Fibroblast of lung (primary cell): ENCODE measurements around the gene WT1. TPM values are rescaled to one million over a fixed set of nuclear protein-coding genes. Genes with fewer than 3 reads are reported as not detected.
A peak's percentile ranks its signal among the peaks of the same experiment; 100 is the strongest.

Source experiments
- DNase-seq, 2 donors: peaks; one replicate each; pipeline versions ENCODE4 v3.0.0 to v3.0.0-alpha.2; 2010; ENCODE audit warnings: low read depth in 2 of 2
- H2AFZ ChIP-seq: 2 replicates; pipeline ENCODE4 v1.5.1; 2012; ENCODE audit warnings: low read length, control low read depth, inconsistent platforms
- H3K27ac ChIP-seq: 2 replicates; pipeline ENCODE4 v1.5.1; 2011; ENCODE audit warnings: low read length, control low read depth; ENCODE audit not compliant: insufficient read depth
- H3K27me3 ChIP-seq: 2 replicates; pipeline ENCODE4 v1.5.1; 2011; ENCODE audit warnings: mild to moderate bottlenecking, low read length; ENCODE audit not compliant: control insufficient read depth, insufficient read depth
- H3K36me3 ChIP-seq: 2 replicates; pipeline ENCODE4 v1.5.1; 2011; ENCODE audit warnings: low read length; ENCODE audit not compliant: control insufficient read depth, insufficient read depth
- H3K4me1 ChIP-seq: 2 replicates; pipeline ENCODE4 v1.5.1; 2011; ENCODE audit warnings: low read length; ENCODE audit not compliant: control insufficient read depth, insufficient read depth; ENCODE audit errors: extremely low read depth
- H3K4me2 ChIP-seq: 2 replicates; pipeline ENCODE4 v1.5.1; 2011; ENCODE audit warnings: low read length, control low read depth; ENCODE audit not compliant: insufficient read depth; ENCODE audit errors: extremely low read depth
- H3K4me3 ChIP-seq, 4 experiments: fragments of 200-600 bp in 1 of 4; sonication (generic) in 1 of 4; replicated peaks in 1 of 4; 2 replicates each; pipeline ENCODE4 v1.5.1; 2011 to 2016; ENCODE audit warnings: low read length in 4 of 4, low read depth in 3 of 4, mild to moderate bottlenecking in 3 of 4, control low read depth in 2 of 4, inconsistent platforms in 1 of 4, mixed read lengths in 1 of 4; ENCODE audit not compliant: insufficient read depth in 1 of 4; ENCODE audit errors: control extremely low read depth in 1 of 4
- H3K79me2 ChIP-seq: 2 replicates; pipeline ENCODE4 v1.5.1; 2012; ENCODE audit warnings: mild to moderate bottlenecking, low read length, inconsistent platforms; ENCODE audit not compliant: control insufficient read depth, insufficient read depth
- H3K9ac ChIP-seq: 2 replicates; pipeline ENCODE4 v1.5.1; 2011; ENCODE audit warnings: mild to moderate bottlenecking, low read length, control low read depth; ENCODE audit not compliant: insufficient read depth
- H3K9me3 ChIP-seq: 2 replicates; pipeline ENCODE4 v1.5.1; 2012; ENCODE audit warnings: low read depth, low read length; ENCODE audit not compliant: control insufficient read depth, insufficient read depth
- H4K20me1 ChIP-seq: 2 replicates; pipeline ENCODE4 v1.5.1; 2011; ENCODE audit warnings: low read length; ENCODE audit not compliant: control insufficient read depth, insufficient read depth; ENCODE audit errors: extremely low read depth
- CTCF ChIP-seq, 2 donors: IDR thresholded peaks in 1 of 2; conservative IDR thresholded peaks in 1 of 2; 1 replicate in 1 of 2; 2 replicates in 1 of 2; pipeline ENCODE4 v1.5.1; 2011 to 2012; ENCODE audit warnings: low read length in 2 of 2, control low read depth in 1 of 2, inconsistent platforms in 1 of 2, low read depth in 1 of 2, mild to moderate bottlenecking in 1 of 2
- EZH2 ChIP-seq: IDR thresholded peaks from 2 replicates; pipeline ENCODE4 v1.5.1; 2012; ENCODE audit warnings: low read length, control low read depth, mild to moderate bottlenecking; ENCODE audit errors: missing control alignments
- polyA plus RNA-seq, 2 donors: library from polyadenylated mRNA; depleted of rRNA in 1 of 2; stranded (reverse) in 1 of 2; unstranded in 1 of 2; fragments of >200 nt; gene quantifications; 2 replicates each; pipeline ENCODE4 v1.2.1, GENCODE V29; 2011 to 2012; ENCODE audit warnings: missing spikeins in 1 of 2
- total RNA-seq: library from RNA; depleted of rRNA; stranded (reverse); fragments of >200 nt; gene quantifications from 2 replicates; pipeline ENCODE4 v1.2.1, GENCODE V29; 2014

Gene WT1
- total and polyA plus RNA-seq, 2 donors (not counting 1 experiment from before 2014, with no cell fraction given) = not detected

- no peaks in the 10 kb centered on the region for H3K4me1 ChIP-seq
- H2AFZ ChIP-seq = no peak overlapping the region
- DNase-seq = peak; percentile 44 to 49
- H3K79me2 ChIP-seq = no peaks in the 10 kb centered on the region
- H3K4me2 ChIP-seq = no peak overlapping the region
- TF ChIP-seq EZH2 (no peak), CTCF (conservative IDR thresholded peaks at IDR 0.05 in 1 of 2, IDR thresholded peaks at IDR 0.05 in 1 of 2; ENCODE audit: low read depth in 1 of 2, low read length in 2 of 2) (no peak)
- no peak overlapping the region for H3K9ac ChIP-seq
- H3K9me3 ChIP-seq = no peaks in the 10 kb centered on the region
- no peaks in the 10 kb centered on the region for H3K27me3 ChIP-seq
- no peaks in the 10 kb centered on the region for H4K20me1 ChIP-seq
- H3K36me3 ChIP-seq = no peaks in the 10 kb centered on the region
- H3K27ac ChIP-seq = no peak overlapping the region
- H3K4me3 ChIP-seq = no peak overlapping the region
Measured at GRCh38 chr11:32400196-32400595, 35.1 kb downstream of the WT1 start.

GRCh38 chr11:32396991-32397390 is 38.3 kb downstream of the WT1 start:
- H3K36me3 ChIP-seq = no peaks in the 10 kb centered on the region
- no peak overlapping the region for H3K9ac ChIP-seq
- no peaks in the 10 kb centered on the region for H4K20me1 ChIP-seq
- no peaks in the 10 kb centered on the region for H3K4me1 ChIP-seq
- no peak overlapping the region for H2AFZ ChIP-seq
- DNase-seq = peak in 1 of 2 donors; percentile 41
- no peaks in the 10 kb centered on the region for H3K9me3 ChIP-seq
- no peaks in the 10 kb centered on the region for H3K79me2 ChIP-seq
- H3K27ac ChIP-seq = no peak overlapping the region
- no peak overlapping the region for H3K4me3 ChIP-seq
- TF ChIP-seq CTCF (conservative IDR thresholded peaks at IDR 0.05 in 1 of 2, IDR thresholded peaks at IDR 0.05 in 1 of 2; ENCODE audit: low read depth in 1 of 2, low read length in 2 of 2) = no peak
- TF ChIP-seq EZH2 = no peak
- no peak overlapping the region for H3K4me2 ChIP-seq
- H3K27me3 ChIP-seq = no peaks in the 10 kb centered on the region

- Histone ChIP-seq H3K4me1 (no peaks in the 10 kb centered on the region), H3K9me3 (no peaks in the 10 kb centered on the region), H3K36me3 (no peaks in the 10 kb centered on the region), H3K4me3 (no peak overlapping the region), H3K27ac (no peak overlapping the region), H3K9ac (no peak overlapping the region), H3K79me2 (no peaks in the 10 kb centered on the region), H3K27me3 (no peaks in the 10 kb centered on the region), H2AFZ (no peak overlapping the region), H4K20me1 (no peaks in the 10 kb centered on the region), H3K4me2 (no peak overlapping the region)
- no peak for DNase-seq
- TF ChIP-seq CTCF (conservative IDR thresholded peaks at IDR 0.05 in 1 of 2, IDR thresholded peaks at IDR 0.05 in 1 of 2; ENCODE audit: low read depth in 1 of 2, low read length in 2 of 2) (no peak), EZH2 (no peak)
Measured at GRCh38 chr11:32396331-32396730, 39.0 kb downstream of the WT1 start.
